GM12875 (cell line): ENCODE results near the gene JAKMIP1.
A peak's percentile ranks its signal among the peaks of the same experiment; 100 is the strongest.
"Not testable (repeated sequence)": the region's sequence is repeated elsewhere in the genome, so short reads cannot be mapped to it uniquely, and the experiment has no call there.

Experiments used
- H3K4me3 ChIP-seq: one replicate; pipeline ENCODE4 v1.5.1; 2011; ENCODE audit warnings: low read depth, low read length, control low read depth
- TF ChIP-seq, protein P1 (sequence below): IDR thresholded peaks from 2 replicates; pipeline ENCODE4 v1.5.1; 2011; ENCODE audit warnings: low read depth, mild to moderate bottlenecking, control low read depth, inconsistent platforms, low read length, moderate library complexity, borderline replicate concordance; ENCODE audit not compliant: insufficient read depth

JAKMIP1 gene

DNA sequence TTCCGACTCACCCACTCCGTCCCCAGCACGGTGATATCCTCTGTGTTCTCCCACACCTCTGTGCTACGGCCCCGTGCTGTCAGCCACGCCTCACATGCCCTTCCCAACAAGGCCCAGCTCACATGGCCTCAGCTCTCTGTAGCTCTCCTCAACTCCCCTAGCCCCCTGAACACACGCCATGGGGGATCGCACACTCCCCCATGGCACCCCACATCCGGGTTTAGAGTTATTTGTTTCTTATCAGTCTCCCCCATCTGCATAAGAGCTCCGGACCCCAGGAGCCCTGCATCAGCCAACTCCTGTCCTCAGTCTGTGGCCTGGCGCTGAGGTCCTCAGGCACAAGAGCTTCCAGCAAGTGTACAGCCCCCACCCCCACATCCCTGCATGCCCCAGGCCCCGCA, 189.1 kb downstream of the JAKMIP1 start:
- H3K4me3 ChIP-seq: no peak overlapping the region
- TF ChIP-seq, protein P1, sequence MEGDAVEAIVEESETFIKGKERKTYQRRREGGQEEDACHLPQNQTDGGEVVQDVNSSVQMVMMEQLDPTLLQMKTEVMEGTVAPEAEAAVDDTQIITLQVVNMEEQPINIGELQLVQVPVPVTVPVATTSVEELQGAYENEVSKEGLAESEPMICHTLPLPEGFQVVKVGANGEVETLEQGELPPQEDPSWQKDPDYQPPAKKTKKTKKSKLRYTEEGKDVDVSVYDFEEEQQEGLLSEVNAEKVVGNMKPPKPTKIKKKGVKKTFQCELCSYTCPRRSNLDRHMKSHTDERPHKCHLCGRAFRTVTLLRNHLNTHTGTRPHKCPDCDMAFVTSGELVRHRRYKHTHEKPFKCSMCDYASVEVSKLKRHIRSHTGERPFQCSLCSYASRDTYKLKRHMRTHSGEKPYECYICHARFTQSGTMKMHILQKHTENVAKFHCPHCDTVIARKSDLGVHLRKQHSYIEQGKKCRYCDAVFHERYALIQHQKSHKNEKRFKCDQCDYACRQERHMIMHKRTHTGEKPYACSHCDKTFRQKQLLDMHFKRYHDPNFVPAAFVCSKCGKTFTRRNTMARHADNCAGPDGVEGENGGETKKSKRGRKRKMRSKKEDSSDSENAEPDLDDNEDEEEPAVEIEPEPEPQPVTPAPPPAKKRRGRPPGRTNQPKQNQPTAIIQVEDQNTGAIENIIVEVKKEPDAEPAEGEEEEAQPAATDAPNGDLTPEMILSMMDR: no peak

DNA sequence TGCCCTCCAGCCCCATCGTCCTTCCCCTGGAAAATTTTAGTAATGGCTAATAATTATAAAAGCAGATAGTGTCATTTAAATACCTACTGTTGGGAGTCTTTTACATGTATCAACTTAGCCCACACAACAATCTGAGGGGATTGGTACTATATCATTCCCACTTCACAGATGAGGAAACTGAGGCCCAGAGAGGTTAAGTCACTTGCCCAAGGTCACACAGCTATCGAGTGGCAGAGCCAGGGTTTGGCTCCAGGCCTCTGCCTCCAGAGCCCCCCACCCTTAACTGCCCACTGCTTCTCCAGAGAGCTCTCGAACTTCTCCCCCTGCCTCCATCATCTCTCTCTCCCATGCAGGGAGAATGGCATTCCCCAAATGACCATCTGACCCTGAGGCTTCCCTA, 189.6 kb downstream of the JAKMIP1 start:
- TF ChIP-seq, protein P1: no peak
- H3K4me3 ChIP-seq: no peak overlapping the region

DNA sequence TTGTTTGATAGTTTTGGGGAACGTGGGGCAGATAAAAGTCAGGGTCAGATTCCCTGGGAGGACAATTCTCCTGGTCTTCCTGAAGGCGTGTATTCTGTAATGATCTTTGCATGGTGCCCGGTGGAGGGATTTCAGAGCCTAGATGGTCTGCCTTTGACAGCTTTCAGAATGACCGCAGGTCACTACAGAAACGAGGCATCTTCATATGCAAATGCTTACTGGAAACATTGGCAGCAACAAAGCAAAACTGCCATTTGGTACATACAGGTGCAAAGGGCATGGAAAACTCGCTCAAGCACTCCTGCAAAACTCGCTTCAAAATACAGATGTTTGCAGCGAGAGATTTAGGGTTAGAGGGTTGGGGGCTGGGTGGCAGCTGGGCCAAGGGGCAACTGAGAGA, 190.9 kb downstream of the JAKMIP1 start:
- TF ChIP-seq, protein P1: no peak
- H3K4me3 ChIP-seq: no peak overlapping the region

DNA sequence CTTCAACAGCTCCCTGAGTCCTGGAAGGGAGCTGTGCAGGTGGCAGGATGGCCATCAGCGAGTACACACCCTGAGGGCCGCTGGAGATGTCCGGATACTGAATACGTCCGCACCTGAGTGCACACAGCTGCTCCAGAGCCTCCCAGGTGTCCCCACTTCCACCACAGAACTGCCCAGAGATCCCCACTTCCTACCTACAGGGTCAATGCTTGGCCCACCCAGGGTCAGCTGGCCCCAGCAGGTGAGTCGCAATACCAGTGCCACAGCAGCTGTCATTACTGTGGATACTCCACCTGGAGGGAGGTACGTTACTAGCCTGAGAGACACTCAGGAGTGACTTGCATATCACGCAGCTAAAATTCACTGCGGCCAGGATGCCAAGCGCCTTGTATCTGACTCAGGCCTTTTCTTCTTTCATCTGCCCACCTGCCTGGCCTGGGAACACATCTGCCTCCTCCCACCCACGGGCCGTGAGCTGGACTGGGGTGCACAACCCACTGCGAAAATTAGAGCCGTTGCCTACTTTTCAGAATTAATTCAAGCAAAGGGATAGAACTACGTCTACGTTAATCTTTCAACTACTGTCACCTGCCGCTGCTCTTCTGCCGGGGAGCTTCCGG, 191.5 kb downstream of the JAKMIP1 start:
- H3K4me3 ChIP-seq: no peak overlapping the region
- TF ChIP-seq, protein P1: no peak

DNA sequence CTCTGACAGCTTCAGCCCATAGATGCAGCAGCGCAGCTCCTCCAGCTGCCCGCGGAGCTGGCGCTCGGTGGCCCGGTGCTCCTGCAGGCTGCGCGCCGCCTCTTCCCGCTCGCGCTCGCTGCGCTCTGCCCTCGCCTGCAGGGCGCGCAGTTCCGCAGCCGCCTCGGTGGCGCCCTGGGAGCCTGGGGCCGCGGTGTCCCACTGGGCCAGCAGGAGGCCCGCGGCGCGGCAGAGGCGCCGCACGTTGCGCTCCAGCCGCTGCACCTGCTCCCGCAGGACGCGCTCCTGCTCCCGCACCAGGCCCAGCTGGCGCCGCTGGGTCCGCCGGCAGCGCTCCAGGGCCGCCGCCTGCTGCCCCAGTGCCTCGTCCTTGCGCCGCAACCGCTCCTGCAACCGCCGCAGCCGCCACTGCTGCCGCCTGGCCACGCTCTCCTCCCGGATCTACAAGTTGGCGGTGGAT, 192.2 kb downstream of the JAKMIP1 start:
- TF ChIP-seq, protein P1: 0 out of 2 replicates have a peak, but pooled peaks have one; percentile 11
- H3K4me3 ChIP-seq: no peak overlapping the region

DNA sequence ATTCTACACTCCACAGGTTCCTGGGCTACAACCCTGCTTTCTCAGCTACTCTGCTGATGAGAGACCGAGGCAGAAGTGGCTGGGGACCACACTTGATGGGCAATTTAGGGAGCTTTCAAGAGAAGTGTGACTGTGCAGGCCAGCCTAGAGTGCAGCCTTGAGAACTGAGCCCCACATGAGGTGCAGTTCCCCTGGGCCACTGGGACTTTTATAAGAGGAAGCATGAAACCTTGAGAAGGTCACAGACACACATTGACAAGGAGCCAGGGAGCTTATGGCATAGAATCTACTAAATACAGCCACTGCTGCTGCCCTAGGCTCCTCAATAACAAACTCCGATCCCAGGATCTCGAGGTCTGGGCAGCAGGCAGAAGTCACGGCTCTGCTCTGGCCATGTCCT, 195.2 kb downstream of the JAKMIP1 start:
- no peak overlapping the region for H3K4me3 ChIP-seq
- TF ChIP-seq, protein P1: no peak

DNA sequence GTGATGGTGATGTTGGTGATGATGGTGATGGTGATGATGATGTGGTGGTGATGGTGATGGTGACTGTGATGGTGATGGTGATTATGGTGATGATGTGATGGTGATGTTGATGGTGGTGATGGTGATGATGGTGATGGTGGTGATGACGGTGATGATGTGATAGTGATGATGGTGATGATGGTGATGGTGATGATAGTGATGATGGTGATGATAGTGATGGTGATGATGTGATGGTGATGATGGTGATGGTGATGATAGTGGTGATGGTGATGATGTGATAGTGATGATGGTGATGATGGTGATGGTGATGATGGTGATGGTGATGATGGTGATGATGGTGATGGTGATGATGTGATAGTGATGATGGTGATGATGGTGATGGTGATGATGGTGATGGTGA, 196.9 kb downstream of the JAKMIP1 start:
- not testable (repeated sequence) for H3K4me3 ChIP-seq
